Measurements from ENCODE around the gene ECI2.

DNA sequence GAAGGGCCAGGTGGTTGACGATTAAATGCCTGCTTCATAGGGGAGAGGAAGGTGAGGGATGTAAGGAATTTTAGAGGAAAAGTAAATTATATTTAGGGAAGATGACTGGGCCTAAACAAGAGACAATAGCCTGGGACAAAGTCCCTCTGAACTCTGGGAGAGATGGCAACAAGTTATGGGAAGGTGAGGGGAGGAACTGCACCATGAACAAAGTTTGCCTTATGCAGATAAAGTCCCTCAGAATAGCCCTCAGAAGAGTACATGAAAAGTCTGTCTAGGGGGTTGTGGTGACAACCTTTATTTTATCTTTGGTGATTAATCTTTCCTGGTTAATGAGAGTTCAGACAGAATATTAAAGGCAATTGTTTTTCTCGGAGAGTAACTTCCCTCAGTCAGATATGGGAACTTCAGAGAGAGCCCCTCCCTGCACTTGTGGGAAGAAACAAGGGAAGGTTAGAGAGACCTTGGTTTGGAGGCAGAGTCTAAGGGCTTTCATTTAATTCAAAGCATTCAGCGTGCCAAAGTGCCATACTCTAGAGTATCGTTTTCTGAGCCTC, 29.3 kb downstream of the ECI2 start:
- TF ChIP-seq, protein P1, sequence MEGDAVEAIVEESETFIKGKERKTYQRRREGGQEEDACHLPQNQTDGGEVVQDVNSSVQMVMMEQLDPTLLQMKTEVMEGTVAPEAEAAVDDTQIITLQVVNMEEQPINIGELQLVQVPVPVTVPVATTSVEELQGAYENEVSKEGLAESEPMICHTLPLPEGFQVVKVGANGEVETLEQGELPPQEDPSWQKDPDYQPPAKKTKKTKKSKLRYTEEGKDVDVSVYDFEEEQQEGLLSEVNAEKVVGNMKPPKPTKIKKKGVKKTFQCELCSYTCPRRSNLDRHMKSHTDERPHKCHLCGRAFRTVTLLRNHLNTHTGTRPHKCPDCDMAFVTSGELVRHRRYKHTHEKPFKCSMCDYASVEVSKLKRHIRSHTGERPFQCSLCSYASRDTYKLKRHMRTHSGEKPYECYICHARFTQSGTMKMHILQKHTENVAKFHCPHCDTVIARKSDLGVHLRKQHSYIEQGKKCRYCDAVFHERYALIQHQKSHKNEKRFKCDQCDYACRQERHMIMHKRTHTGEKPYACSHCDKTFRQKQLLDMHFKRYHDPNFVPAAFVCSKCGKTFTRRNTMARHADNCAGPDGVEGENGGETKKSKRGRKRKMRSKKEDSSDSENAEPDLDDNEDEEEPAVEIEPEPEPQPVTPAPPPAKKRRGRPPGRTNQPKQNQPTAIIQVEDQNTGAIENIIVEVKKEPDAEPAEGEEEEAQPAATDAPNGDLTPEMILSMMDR (IDR thresholded peaks at IDR 0.05 in 8 of 11, conservative IDR thresholded peaks at IDR 0.05 in 3 of 11) = no peak
- TF ChIP-seq POLR2A (IDR thresholded peaks at IDR 0.05) = no peak
